ENCODE data around the gene GABPB1.
A peak's percentile ranks its signal among the peaks of the same experiment; 100 is the strongest.

Gene GABPB1

GRCh38 chr15:50353251-50353974, 1.6 kb downstream of the GABPB1 start:
- H3K27ac ChIP-seq: peak overlapping the region; percentile 94 to 100 (median 100)
- peak overlapping the region; percentile 69 to 98 (median 82) for H3K4me3 ChIP-seq

GRCh38 chr15:50350621-50351020, 4.4 kb downstream of the GABPB1 start:
- H3K4me3 ChIP-seq: no peak overlapping the region
- peak overlapping the region in 9 of 21 experiments; percentile 26 to 100 (median 99) for H3K27ac ChIP-seq

- H3K4me3 ChIP-seq: no peak overlapping the region
- no peak overlapping the region for H3K27ac ChIP-seq
These were observed 9.7 kb downstream of the GABPB1 start for GRCh38 chr15:50345298-50345697.

GRCh38 chr15:50344006-50344464, 11.0 kb downstream of the GABPB1 start:
- Histone ChIP-seq H3K4me3 (no peak overlapping the region), H3K27ac (no peak overlapping the region)

- no peak overlapping the region for H3K27ac ChIP-seq
- no peak overlapping the region for H3K4me3 ChIP-seq
These were observed 13.3 kb downstream of the GABPB1 start for GRCh38 chr15:50341616-50342136.

- Histone ChIP-seq H3K27ac (no peak overlapping the region), H3K4me3 (no peak overlapping the region)
These were observed 14.6 kb downstream of the GABPB1 start for GRCh38 chr15:50340416-50340815.

GRCh38 chr15:50339717-50340116, 15.3 kb downstream of the GABPB1 start:
- Histone ChIP-seq H3K4me3 (no peak overlapping the region), H3K27ac (no peak overlapping the region)

- Histone ChIP-seq H3K27ac (no peak overlapping the region), H3K4me3 (no peak overlapping the region)
These were observed 19.7 kb downstream of the GABPB1 start for GRCh38 chr15:50335251-50335650.

GRCh38 chr15:50333229-50333628, 21.8 kb downstream of the GABPB1 start:
- no peak overlapping the region for H3K27ac ChIP-seq
- no peak overlapping the region for H3K4me3 ChIP-seq

- H3K27ac ChIP-seq: no peak overlapping the region
- H3K4me3 ChIP-seq: no peak overlapping the region
These were observed 24.1 kb downstream of the GABPB1 start for GRCh38 chr15:50330921-50331320.

GRCh38 chr15:50328116-50328515, 26.9 kb downstream of the GABPB1 start:
- Histone ChIP-seq H3K27ac (no peak overlapping the region), H3K4me3 (no peak overlapping the region)

GRCh38 chr15:50321680-50322210, 33.3 kb downstream of the GABPB1 start:
- no peak overlapping the region for H3K27ac ChIP-seq
- H3K4me3 ChIP-seq: no peak overlapping the region

GRCh38 chr15:50320504-50320903, 34.5 kb downstream of the GABPB1 start:
- no peak overlapping the region for H3K27ac ChIP-seq
- H3K4me3 ChIP-seq: no peak overlapping the region

GRCh38 chr15:50318697-50319096, 36.3 kb downstream of the GABPB1 start:
- no peak overlapping the region for H3K27ac ChIP-seq
- no peak overlapping the region for H3K4me3 ChIP-seq

- H3K27ac ChIP-seq: peak overlapping the region in 1 of 21 experiments; percentile 11
These were observed 39.0 kb downstream of the GABPB1 start for GRCh38 chr15:50315814-50316630.

GRCh38 chr15:50312636-50313035, 42.4 kb downstream of the GABPB1 start:
- no peak overlapping the region for H3K27ac ChIP-seq
- H3K4me3 ChIP-seq: no peak overlapping the region

More at GRCh38 chr15:50315814-50316630, 39.0 kb downstream of the GABPB1 start:
- no peak overlapping the region for H3K4me3 ChIP-seq

GRCh38 chr15:50307799-50308198, 47.2 kb downstream of the GABPB1 start:
- H3K27ac ChIP-seq: no peak overlapping the region
- H3K4me3 ChIP-seq: no peak overlapping the region

GRCh38 chr15:50304836-50305235, 50.2 kb downstream of the GABPB1 start:
- H3K4me3 ChIP-seq: no peak overlapping the region
- no peak overlapping the region for H3K27ac ChIP-seq

GRCh38 chr15:50302581-50302980, 52.4 kb downstream of the GABPB1 start:
- Histone ChIP-seq H3K4me3 (no peak overlapping the region), H3K27ac (no peak overlapping the region)

- no peak overlapping the region for H3K27ac ChIP-seq
These were observed 56.7 kb downstream of the GABPB1 start for GRCh38 chr15:50298340-50298739.

More at GRCh38 chr15:50298340-50298739, 56.7 kb downstream of the GABPB1 start:
- no peak overlapping the region for H3K4me3 ChIP-seq
